Neural cell (in vitro differentiated cells): ENCODE measurements around the gene SDC3.

Source experiments
- EZH2 ChIP-seq: fragments of 200-600, 300-800 bp; shearing (Covaris generic), sonication (generic); IDR thresholded peaks from 2 replicates; pipeline ENCODE4 v1.6.1; 2014; ENCODE audit warnings: antibody characterized with exemption, low read length, borderline replicate concordance, mild to moderate bottlenecking; ENCODE audit not compliant: insufficient read depth, poor library complexity, severe bottlenecking
- MXI1 ChIP-seq: fragments of 450-650 bp; conservative IDR thresholded peaks from 2 replicates; pipeline ENCODE4 v1.6.1; 2014; ENCODE audit warnings: antibody characterized with exemption, mild to moderate bottlenecking; ENCODE audit not compliant: poor library complexity, severe bottlenecking
- POLR2AphosphoS5 ChIP-seq: IDR thresholded peaks from 2 replicates; pipeline ENCODE4 v1.6.1; 2012
- TF ChIP-seq, protein P1 (sequence below): fragments of 450-650 bp; IDR thresholded peaks from 2 replicates; pipeline ENCODE4 v1.5.1; 2014; ENCODE audit warnings: antibody characterized with exemption, mild to moderate bottlenecking, moderate library complexity; ENCODE audit not compliant: poor library complexity, severe bottlenecking
- TF ChIP-seq, protein P2 (sequence below): IDR thresholded peaks from 2 replicates; pipeline ENCODE4 v1.6.1; 2012; ENCODE audit warnings: borderline replicate concordance

DNA sequence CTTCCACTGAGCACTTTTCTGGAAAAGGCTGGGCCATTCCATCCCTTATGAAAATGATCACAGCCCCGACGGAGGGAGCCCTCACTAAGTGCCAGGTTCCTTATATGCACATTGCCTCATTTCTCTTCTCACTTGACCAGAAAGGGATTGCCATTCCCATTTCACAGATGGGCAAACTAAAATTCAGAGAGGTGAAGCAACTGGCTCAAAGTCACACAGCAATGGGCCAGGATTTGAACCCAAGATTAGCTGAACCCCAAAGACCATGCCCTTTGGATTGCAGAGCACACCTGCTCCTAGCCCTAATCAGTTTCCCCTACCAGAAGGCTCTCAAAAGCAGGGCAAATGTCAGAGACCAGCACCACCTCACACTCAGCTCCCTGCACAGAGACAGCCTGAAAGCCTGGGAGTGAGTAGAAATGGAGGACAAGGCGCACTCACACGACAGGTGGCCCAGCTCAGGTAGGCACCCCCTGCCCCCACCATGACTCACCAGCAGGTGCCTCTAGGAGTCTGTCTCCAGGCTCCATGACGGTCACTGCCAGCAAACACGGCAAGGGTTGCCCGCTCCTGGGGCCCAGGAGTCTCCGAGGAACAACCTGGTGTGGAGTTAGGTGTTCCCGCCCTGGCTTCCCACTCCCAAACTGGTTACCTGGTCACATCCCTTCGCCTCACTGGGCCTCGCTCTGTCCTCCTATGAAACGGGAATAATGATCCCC, 21.7 kb downstream of the SDC3 start:
- TF ChIP-seq, protein P1, sequence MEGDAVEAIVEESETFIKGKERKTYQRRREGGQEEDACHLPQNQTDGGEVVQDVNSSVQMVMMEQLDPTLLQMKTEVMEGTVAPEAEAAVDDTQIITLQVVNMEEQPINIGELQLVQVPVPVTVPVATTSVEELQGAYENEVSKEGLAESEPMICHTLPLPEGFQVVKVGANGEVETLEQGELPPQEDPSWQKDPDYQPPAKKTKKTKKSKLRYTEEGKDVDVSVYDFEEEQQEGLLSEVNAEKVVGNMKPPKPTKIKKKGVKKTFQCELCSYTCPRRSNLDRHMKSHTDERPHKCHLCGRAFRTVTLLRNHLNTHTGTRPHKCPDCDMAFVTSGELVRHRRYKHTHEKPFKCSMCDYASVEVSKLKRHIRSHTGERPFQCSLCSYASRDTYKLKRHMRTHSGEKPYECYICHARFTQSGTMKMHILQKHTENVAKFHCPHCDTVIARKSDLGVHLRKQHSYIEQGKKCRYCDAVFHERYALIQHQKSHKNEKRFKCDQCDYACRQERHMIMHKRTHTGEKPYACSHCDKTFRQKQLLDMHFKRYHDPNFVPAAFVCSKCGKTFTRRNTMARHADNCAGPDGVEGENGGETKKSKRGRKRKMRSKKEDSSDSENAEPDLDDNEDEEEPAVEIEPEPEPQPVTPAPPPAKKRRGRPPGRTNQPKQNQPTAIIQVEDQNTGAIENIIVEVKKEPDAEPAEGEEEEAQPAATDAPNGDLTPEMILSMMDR: no peak
- no peak for TF ChIP-seq POLR2AphosphoS5
- TF ChIP-seq EZH2: no peak
- no peak for TF ChIP-seq MXI1
- TF ChIP-seq, protein P2, sequence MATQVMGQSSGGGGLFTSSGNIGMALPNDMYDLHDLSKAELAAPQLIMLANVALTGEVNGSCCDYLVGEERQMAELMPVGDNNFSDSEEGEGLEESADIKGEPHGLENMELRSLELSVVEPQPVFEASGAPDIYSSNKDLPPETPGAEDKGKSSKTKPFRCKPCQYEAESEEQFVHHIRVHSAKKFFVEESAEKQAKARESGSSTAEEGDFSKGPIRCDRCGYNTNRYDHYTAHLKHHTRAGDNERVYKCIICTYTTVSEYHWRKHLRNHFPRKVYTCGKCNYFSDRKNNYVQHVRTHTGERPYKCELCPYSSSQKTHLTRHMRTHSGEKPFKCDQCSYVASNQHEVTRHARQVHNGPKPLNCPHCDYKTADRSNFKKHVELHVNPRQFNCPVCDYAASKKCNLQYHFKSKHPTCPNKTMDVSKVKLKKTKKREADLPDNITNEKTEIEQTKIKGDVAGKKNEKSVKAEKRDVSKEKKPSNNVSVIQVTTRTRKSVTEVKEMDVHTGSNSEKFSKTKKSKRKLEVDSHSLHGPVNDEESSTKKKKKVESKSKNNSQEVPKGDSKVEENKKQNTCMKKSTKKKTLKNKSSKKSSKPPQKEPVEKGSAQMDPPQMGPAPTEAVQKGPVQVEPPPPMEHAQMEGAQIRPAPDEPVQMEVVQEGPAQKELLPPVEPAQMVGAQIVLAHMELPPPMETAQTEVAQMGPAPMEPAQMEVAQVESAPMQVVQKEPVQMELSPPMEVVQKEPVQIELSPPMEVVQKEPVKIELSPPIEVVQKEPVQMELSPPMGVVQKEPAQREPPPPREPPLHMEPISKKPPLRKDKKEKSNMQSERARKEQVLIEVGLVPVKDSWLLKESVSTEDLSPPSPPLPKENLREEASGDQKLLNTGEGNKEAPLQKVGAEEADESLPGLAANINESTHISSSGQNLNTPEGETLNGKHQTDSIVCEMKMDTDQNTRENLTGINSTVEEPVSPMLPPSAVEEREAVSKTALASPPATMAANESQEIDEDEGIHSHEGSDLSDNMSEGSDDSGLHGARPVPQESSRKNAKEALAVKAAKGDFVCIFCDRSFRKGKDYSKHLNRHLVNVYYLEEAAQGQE: no peak
